Fibroblast of lung (primary cell): ENCODE results near the gene GRIK2. TPM values are rescaled to one million over a fixed set of nuclear protein-coding genes. Genes with fewer than 3 reads are reported as not detected.

Experiments
- DNase-seq, 2 donors: peaks; one replicate each; pipeline versions ENCODE4 v3.0.0 to v3.0.0-alpha.2; 2010; ENCODE audit warnings: low read depth in 2 of 2
- H2AFZ ChIP-seq: 2 replicates; pipeline ENCODE4 v1.5.1; 2012; ENCODE audit warnings: low read length, control low read depth, inconsistent platforms
- H3K27ac ChIP-seq: 2 replicates; pipeline ENCODE4 v1.5.1; 2011; ENCODE audit warnings: low read length, control low read depth; ENCODE audit not compliant: insufficient read depth
- H3K27me3 ChIP-seq: 2 replicates; pipeline ENCODE4 v1.5.1; 2011; ENCODE audit warnings: mild to moderate bottlenecking, low read length; ENCODE audit not compliant: control insufficient read depth, insufficient read depth
- H3K36me3 ChIP-seq: 2 replicates; pipeline ENCODE4 v1.5.1; 2011; ENCODE audit warnings: low read length; ENCODE audit not compliant: control insufficient read depth, insufficient read depth
- H3K4me1 ChIP-seq: 2 replicates; pipeline ENCODE4 v1.5.1; 2011; ENCODE audit warnings: low read length; ENCODE audit not compliant: control insufficient read depth, insufficient read depth; ENCODE audit errors: extremely low read depth
- H3K4me2 ChIP-seq: 2 replicates; pipeline ENCODE4 v1.5.1; 2011; ENCODE audit warnings: low read length, control low read depth; ENCODE audit not compliant: insufficient read depth; ENCODE audit errors: extremely low read depth
- H3K4me3 ChIP-seq, 4 experiments: fragments of 200-600 bp in 1 of 4; sonication (generic) in 1 of 4; replicated peaks in 1 of 4; 2 replicates each; pipeline ENCODE4 v1.5.1; 2011 to 2016; ENCODE audit warnings: low read length in 4 of 4, low read depth in 3 of 4, mild to moderate bottlenecking in 3 of 4, control low read depth in 2 of 4, inconsistent platforms in 1 of 4, mixed read lengths in 1 of 4; ENCODE audit not compliant: insufficient read depth in 1 of 4; ENCODE audit errors: control extremely low read depth in 1 of 4
- H3K79me2 ChIP-seq: 2 replicates; pipeline ENCODE4 v1.5.1; 2012; ENCODE audit warnings: mild to moderate bottlenecking, low read length, inconsistent platforms; ENCODE audit not compliant: control insufficient read depth, insufficient read depth
- H3K9ac ChIP-seq: 2 replicates; pipeline ENCODE4 v1.5.1; 2011; ENCODE audit warnings: mild to moderate bottlenecking, low read length, control low read depth; ENCODE audit not compliant: insufficient read depth
- H3K9me3 ChIP-seq: 2 replicates; pipeline ENCODE4 v1.5.1; 2012; ENCODE audit warnings: low read depth, low read length; ENCODE audit not compliant: control insufficient read depth, insufficient read depth
- H4K20me1 ChIP-seq: 2 replicates; pipeline ENCODE4 v1.5.1; 2011; ENCODE audit warnings: low read length; ENCODE audit not compliant: control insufficient read depth, insufficient read depth; ENCODE audit errors: extremely low read depth
- CTCF ChIP-seq, 2 donors: IDR thresholded peaks in 1 of 2; conservative IDR thresholded peaks in 1 of 2; 1 replicate in 1 of 2; 2 replicates in 1 of 2; pipeline ENCODE4 v1.5.1; 2011 to 2012; ENCODE audit warnings: low read length in 2 of 2, control low read depth in 1 of 2, inconsistent platforms in 1 of 2, low read depth in 1 of 2, mild to moderate bottlenecking in 1 of 2
- EZH2 ChIP-seq: IDR thresholded peaks from 2 replicates; pipeline ENCODE4 v1.5.1; 2012; ENCODE audit warnings: low read length, control low read depth, mild to moderate bottlenecking; ENCODE audit errors: missing control alignments
- polyA plus RNA-seq, 2 donors: library from polyadenylated mRNA; depleted of rRNA in 1 of 2; stranded (reverse) in 1 of 2; unstranded in 1 of 2; fragments of >200 nt; gene quantifications; 2 replicates each; pipeline ENCODE4 v1.2.1, GENCODE V29; 2011 to 2012; ENCODE audit warnings: missing spikeins in 1 of 2
- total RNA-seq: library from RNA; depleted of rRNA; stranded (reverse); fragments of >200 nt; gene quantifications from 2 replicates; pipeline ENCODE4 v1.2.1, GENCODE V29; 2014

GRIK2 gene
- total and polyA plus RNA-seq, 2 donors (not counting 1 experiment from before 2014, with no cell fraction given), result 0.33 to 0.40 TPM

DNA sequence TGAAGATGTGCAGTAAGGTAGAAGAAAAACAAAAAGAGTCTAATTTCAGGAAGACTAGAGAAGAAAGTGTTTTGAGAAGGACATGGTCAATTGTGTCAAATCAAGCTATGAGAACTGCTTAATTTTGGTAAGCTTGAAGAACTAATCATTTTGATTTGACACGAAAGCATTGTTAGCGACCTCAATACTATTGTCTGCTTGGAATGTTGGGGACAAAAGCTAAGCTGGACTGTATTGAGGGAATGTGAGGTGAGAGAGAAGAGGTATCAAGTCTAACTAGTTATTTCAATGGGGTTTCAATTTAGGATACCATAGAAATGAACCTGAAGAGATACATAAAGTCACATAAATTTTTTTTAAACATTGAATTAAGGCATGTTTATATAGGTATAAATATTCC, 309.8 kb downstream of the GRIK2 start:
- Histone ChIP-seq H4K20me1 (no peaks in the 10 kb centered on the region), H3K9me3 (no peaks in the 10 kb centered on the region), H3K27ac (no peak overlapping the region), H3K79me2 (no peaks in the 10 kb centered on the region), H3K27me3 (no peaks in the 10 kb centered on the region), H3K36me3 (no peaks in the 10 kb centered on the region), H3K4me3 (no peak overlapping the region), H3K4me1 (no peaks in the 10 kb centered on the region), H3K4me2 (no peak overlapping the region), H3K9ac (no peak overlapping the region), H2AFZ (no peak overlapping the region)
- TF ChIP-seq EZH2, result no peak
- TF ChIP-seq CTCF (conservative IDR thresholded peaks at IDR 0.05 in 1 of 2, IDR thresholded peaks at IDR 0.05 in 1 of 2; ENCODE audit: low read depth in 1 of 2, low read length in 2 of 2), result no peak
- DNase-seq, result no peak

GRCh38 chr6:101705866-101706265, 312.4 kb downstream of the GRIK2 start:
- Histone ChIP-seq H2AFZ (no peak overlapping the region), H4K20me1 (no peaks in the 10 kb centered on the region), H3K9ac (no peak overlapping the region), H3K4me2 (no peak overlapping the region), H3K79me2 (no peaks in the 10 kb centered on the region), H3K36me3 (no peaks in the 10 kb centered on the region), H3K9me3 (no peaks in the 10 kb centered on the region), H3K27ac (no peak overlapping the region), H3K27me3 (no peaks in the 10 kb centered on the region), H3K4me3 (no peak overlapping the region), H3K4me1 (no peaks in the 10 kb centered on the region)
- TF ChIP-seq CTCF (conservative IDR thresholded peaks at IDR 0.05 in 1 of 2, IDR thresholded peaks at IDR 0.05 in 1 of 2; ENCODE audit: low read depth in 1 of 2, low read length in 2 of 2) (no peak), EZH2 (no peak)
- DNase-seq, result peak in 1 of 2 donors; percentile 0

DNA sequence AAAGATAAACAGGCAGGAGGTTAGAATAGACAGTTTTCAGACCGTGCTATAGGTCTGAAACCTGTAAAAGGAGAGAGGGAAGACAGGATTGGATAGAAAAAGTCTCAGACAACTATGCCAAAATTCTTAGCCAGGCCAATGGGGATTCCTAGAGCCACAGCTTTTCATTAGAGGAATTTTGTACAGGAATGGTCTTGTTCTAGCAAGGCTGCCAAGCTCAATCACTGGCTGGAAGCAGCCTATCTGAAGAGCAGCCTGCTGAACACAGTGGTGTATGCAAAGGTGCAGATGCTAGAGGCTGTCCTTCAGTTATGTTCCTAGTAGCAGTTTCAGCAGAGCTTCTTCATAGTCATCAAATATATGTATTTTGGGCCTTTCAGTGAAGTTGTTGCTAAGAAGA, 313.1 kb downstream of the GRIK2 start:
- H3K9me3 ChIP-seq, result no peaks in the 10 kb centered on the region
- H3K4me3 ChIP-seq, result no peak overlapping the region
- no peaks in the 10 kb centered on the region for H3K79me2 ChIP-seq
- no peaks in the 10 kb centered on the region for H3K36me3 ChIP-seq
- H3K27me3 ChIP-seq, result no peaks in the 10 kb centered on the region
- no peaks in the 10 kb centered on the region for H4K20me1 ChIP-seq
- H3K4me1 ChIP-seq, result no peaks in the 10 kb centered on the region
- H3K4me2 ChIP-seq, result no peak overlapping the region
- no peak overlapping the region for H2AFZ ChIP-seq
- TF ChIP-seq CTCF (conservative IDR thresholded peaks at IDR 0.05 in 1 of 2, IDR thresholded peaks at IDR 0.05 in 1 of 2; ENCODE audit: low read depth in 1 of 2, low read length in 2 of 2) (no peak), EZH2 (no peak)
- no peak overlapping the region for H3K9ac ChIP-seq
- H3K27ac ChIP-seq, result no peak overlapping the region
- no peak for DNase-seq
